Hepatocyte (in vitro differentiated cells): ENCODE data around the gene LMTK2. TPM values are rescaled to one million over a fixed set of nuclear protein-coding genes. Genes with fewer than 3 reads are reported as not detected.
A peak's percentile ranks its signal among the peaks of the same experiment; 100 is the strongest.

Source experiments
- DNase-seq: peaks from one replicate; pipeline ENCODE4 v3.0.0-alpha.2; 2016; ENCODE audit warnings: low spot score
- H2AFZ ChIP-seq: fragments of 200-600 bp; sonication (generic); 2 replicates; pipeline ENCODE4 v1.6.0; 2016; ENCODE audit warnings: antibody characterized with exemption, mild to moderate bottlenecking
- H3K27ac ChIP-seq: fragments of 200-600 bp; sonication (generic); 2 replicates; pipeline ENCODE4 v1.5.1; 2016; ENCODE audit warnings: mild to moderate bottlenecking
- H3K27me3 ChIP-seq: fragments of 200-600 bp; sonication (generic); 2 replicates; pipeline ENCODE4 v1.6.1; 2016
- H3K36me3 ChIP-seq: fragments of 200-600 bp; sonication (generic); replicated peaks from 2 replicates; pipeline ENCODE4 v1.5.1; 2016; ENCODE audit warnings: low read depth; ENCODE audit not compliant: insufficient read depth
- H3K4me1 ChIP-seq: fragments of 200-600 bp; sonication (generic); 2 replicates; pipeline ENCODE4 v1.5.1; 2016; ENCODE audit warnings: mild to moderate bottlenecking, moderate library complexity; ENCODE audit not compliant: insufficient read depth
- H3K4me2 ChIP-seq: fragments of 200-600 bp; sonication (generic); 2 replicates; pipeline ENCODE4 v1.6.0; 2016
- H3K4me3 ChIP-seq: fragments of 200-600 bp; sonication (generic); 2 replicates; pipeline ENCODE4 v1.5.1; 2016; ENCODE audit warnings: mild to moderate bottlenecking
- H3K79me2 ChIP-seq: fragments of 200-600 bp; sonication (generic); 2 replicates; pipeline ENCODE4 v1.6.0; 2017; ENCODE audit warnings: mild to moderate bottlenecking
- H3K9me2 ChIP-seq: fragments of 200-600 bp; sonication (generic); replicated peaks from 2 replicates; pipeline ENCODE4 v1.6.0; 2017; ENCODE audit warnings: mild to moderate bottlenecking; ENCODE audit not compliant: insufficient read depth
- H3K9me3 ChIP-seq: fragments of 200-600 bp; sonication (generic); 2 replicates; pipeline ENCODE4 v1.5.1; 2016; ENCODE audit warnings: low read depth, mild to moderate bottlenecking
- H4K20me1 ChIP-seq: fragments of 200-600 bp; sonication (generic); 2 replicates; pipeline ENCODE4 v1.6.0; 2016; ENCODE audit warnings: mild to moderate bottlenecking; ENCODE audit not compliant: insufficient read depth, poor library complexity, severe bottlenecking
- EZH2 ChIP-seq: fragments of 200-600 bp; sonication (generic); IDR thresholded peaks from 2 replicates; pipeline ENCODE4 v1.6.1; 2016; ENCODE audit warnings: antibody characterized with exemption, mild to moderate bottlenecking, borderline replicate concordance
- EZH2phosphoT487 ChIP-seq: fragments of 200-600 bp; sonication (generic); IDR thresholded peaks from one replicate; pipeline ENCODE4 v1.6.1; 2018; ENCODE audit warnings: antibody characterized with exemption, mild to moderate bottlenecking, low read depth, moderate library complexity; ENCODE audit not compliant: unreplicated experiment, severe bottlenecking
- WGBS: methylation state at CpG from one replicate; pipeline ENCODE4 v1.1.6; 2016; ENCODE audit warnings: low lambda C conversion rate; ENCODE audit errors: missing lambda C conversion rate; 5-methylcytosine and 5-hydroxymethylcytosine counted together
- polyA plus RNA-seq: library from polyadenylated mRNA; unstranded; fragments of >200 nt; fragmentation: Nextera tagmentation; extraction: Ambion mirVana; gene quantifications from 2 replicates; pipeline ENCODE4 v1.2.1, GENCODE V29; 2016
- total RNA-seq: library from RNA; depleted of rRNA; stranded (reverse); fragments of >200 nt; gene quantifications from 2 replicates; pipeline ENCODE4 v1.2.3, GENCODE V29; 2014
- TF ChIP-seq, protein P1 (sequence below): fragments of 200-600 bp; sonication (generic); IDR thresholded peaks from 2 replicates; pipeline ENCODE4 v1.5.1; 2016; ENCODE audit warnings: antibody characterized with exemption, mild to moderate bottlenecking; ENCODE audit not compliant: poor library complexity

The LMTK2 gene
- total and polyA plus RNA-seq, 2 experiments from 2014 or later = 5.0 to 13.1 TPM

DNA sequence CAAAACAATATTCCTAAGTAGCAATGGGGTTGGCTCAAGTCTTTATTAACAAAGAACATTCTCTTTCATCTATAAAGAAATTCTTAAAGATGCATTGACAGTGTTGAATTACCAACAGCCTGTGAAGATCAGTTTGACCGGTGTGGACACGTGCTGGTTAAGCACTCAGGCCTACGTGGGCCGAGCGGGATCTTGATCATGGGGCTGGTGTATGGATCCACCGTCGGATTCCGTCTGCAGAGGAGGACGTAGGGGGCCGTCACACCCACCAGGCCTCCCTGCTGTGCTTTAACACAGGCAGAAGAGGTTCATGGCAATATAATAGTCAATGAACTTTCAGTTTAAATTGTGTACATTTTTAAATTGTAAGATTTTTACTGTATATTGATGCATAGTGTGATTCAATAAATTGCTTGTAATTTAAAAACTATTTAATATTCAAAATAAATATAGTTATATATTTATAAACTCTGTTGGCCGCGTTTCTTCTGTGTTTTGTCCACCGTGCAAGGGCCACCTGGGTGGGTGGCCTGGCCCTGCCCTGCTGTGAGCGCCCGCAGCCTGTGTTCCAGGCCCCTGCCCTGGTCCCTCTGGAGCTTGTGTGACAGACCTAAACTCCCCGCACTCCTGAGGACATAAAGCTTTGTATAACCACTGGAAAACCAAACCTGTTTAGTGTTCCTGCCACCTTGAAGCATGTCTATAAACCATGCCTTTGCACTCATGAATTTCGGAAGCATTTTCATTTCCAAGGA is 102.7 kb downstream of the LMTK2 start:
- no peaks in the 10 kb centered on the region for H3K9me3 ChIP-seq
- no peaks in the 10 kb centered on the region for H3K79me2 ChIP-seq
- no peak overlapping the region for H3K4me3 ChIP-seq
- H3K9me2 ChIP-seq = no peaks in the 10 kb centered on the region
- H3K36me3 ChIP-seq = no peaks in the 10 kb centered on the region
- no peak for DNase-seq
- H3K27me3 ChIP-seq = no peaks in the 10 kb centered on the region
- 87% methylated on average over 17 of the region's 17 CpGs for WGBS
- no peaks in the 10 kb centered on the region for H3K4me1 ChIP-seq
- no peak overlapping the region for H2AFZ ChIP-seq
- TF ChIP-seq, protein P1, sequence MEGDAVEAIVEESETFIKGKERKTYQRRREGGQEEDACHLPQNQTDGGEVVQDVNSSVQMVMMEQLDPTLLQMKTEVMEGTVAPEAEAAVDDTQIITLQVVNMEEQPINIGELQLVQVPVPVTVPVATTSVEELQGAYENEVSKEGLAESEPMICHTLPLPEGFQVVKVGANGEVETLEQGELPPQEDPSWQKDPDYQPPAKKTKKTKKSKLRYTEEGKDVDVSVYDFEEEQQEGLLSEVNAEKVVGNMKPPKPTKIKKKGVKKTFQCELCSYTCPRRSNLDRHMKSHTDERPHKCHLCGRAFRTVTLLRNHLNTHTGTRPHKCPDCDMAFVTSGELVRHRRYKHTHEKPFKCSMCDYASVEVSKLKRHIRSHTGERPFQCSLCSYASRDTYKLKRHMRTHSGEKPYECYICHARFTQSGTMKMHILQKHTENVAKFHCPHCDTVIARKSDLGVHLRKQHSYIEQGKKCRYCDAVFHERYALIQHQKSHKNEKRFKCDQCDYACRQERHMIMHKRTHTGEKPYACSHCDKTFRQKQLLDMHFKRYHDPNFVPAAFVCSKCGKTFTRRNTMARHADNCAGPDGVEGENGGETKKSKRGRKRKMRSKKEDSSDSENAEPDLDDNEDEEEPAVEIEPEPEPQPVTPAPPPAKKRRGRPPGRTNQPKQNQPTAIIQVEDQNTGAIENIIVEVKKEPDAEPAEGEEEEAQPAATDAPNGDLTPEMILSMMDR = no peak
- TF ChIP-seq EZH2phosphoT487 (no peak), EZH2 (no peak)
- no peaks in the 10 kb centered on the region for H4K20me1 ChIP-seq
- no peak overlapping the region for H3K27ac ChIP-seq
- H3K4me2 ChIP-seq = no peak overlapping the region

DNA sequence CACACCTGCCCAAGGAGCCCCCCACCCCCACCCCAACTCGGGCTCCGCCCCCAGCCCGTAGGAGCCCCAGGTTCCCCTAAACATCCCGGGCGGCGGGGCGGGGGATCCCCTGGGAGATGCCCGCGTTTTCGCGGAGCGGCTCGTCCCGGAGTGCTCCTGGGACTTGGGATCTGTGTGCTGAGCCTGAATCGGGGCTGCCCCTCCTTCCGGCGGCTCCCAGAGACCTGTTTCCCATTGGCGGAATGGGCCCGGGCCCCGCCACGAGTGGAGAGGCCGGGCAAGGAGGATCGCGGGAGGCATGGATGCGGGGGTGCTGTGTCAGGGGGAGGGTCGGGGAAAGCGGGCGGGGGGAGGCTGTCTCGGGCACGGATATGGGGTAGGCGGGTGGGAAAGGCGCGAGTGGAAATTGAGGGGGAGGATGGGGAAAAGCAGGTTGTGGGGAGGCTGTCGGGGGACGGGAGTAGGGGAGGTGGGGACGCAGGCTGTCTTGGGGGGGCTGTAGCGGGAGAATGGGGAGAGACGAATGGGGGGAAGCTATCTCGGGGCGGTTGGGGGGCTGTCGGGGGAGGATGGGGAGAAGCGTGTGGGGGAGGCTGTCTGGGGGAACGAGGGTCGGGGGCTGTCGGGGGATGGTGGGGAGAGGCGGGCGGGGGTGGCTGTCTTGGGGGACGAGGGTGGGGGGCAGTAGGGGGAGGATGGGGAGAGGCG is 104.0 kb downstream of the LMTK2 start:
- Histone ChIP-seq H3K79me2 (no peaks in the 10 kb centered on the region), H4K20me1 (no peaks in the 10 kb centered on the region), H2AFZ (no peak overlapping the region), H3K27ac (no peak overlapping the region), H3K4me3 (peak overlapping the region; percentile 20), H3K9me3 (no peaks in the 10 kb centered on the region), H3K27me3 (no peaks in the 10 kb centered on the region), H3K36me3 (no peaks in the 10 kb centered on the region), H3K9me2 (no peaks in the 10 kb centered on the region), H3K4me2 (peak overlapping the region; percentile 96), H3K4me1 (no peaks in the 10 kb centered on the region)
- TF ChIP-seq EZH2phosphoT487 (no peak), EZH2 (no peak)
- TF ChIP-seq, protein P1 = no peak
- 3% methylated on average over 20 of the region's 49 CpGs for WGBS
- peak; percentile 40 for DNase-seq

DNA sequence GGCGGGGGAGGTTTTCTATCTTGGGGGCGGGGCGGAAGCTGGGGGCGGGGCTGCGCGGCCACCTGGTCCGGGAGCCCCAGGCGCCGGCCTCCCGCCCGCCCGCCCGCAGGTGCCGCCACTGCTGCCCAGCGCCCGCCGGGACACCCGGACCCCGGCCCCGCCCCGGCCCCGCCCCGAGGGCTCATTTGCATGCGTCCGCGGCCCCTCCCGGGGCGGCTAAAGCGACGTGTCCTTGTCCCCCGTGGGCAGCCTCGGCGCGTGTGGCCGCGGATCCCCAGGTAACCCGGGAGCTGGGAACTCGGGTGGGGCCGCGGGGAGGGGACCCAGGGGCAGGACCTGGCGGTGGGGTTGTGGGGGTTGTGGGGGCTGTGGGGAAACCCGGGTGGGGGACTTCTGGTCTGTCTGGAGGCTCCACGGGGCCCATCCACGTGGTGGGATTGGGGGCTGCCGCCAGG is 104.6 kb downstream of the LMTK2 start, which contains the start of gene BHLHA15:
Gene BHLHA15, plus strand, starts transcription at position 219 of the 455 bp plus-strand sequence. CDS start 871 bp downstream, outside the sequence.
- Histone ChIP-seq H3K4me3 (peak within 1 kb of the TSS; percentile 29), H3K27ac (no peak within 1 kb of the TSS), H3K4me2 (peak within 1 kb of the TSS; percentile 96), H3K79me2 (no peaks in the 10 kb centered on the region), H2AFZ (no peak within 1 kb of the TSS), H3K27me3 (no peaks in the 10 kb centered on the region), H3K9me3 (no peaks in the 10 kb centered on the region), H4K20me1 (no peaks in the 10 kb centered on the region), H3K9me2 (no peaks in the 10 kb centered on the region), H3K36me3 (no peaks in the 10 kb centered on the region), H3K4me1 (no peaks in the 10 kb centered on the region)
- TF ChIP-seq, protein P1 = no peak
- no peak for TF ChIP-seq EZH2
- no peak for TF ChIP-seq EZH2phosphoT487
- WGBS = 4% methylated on average over 14 of the region's 45 CpGs
- peak; percentile 71 for DNase-seq
